Measurements from ENCODE around the gene CLASRP. TPM values are rescaled to one million over a fixed set of nuclear protein-coding genes. Genes with fewer than 3 reads are reported as not detected.
A peak's percentile ranks its signal among the peaks of the same experiment; 100 is the strongest.

The CLASRP gene
- total RNA-seq, 1 experiment from 2014 or later: 79.9 TPM

- Histone ChIP-seq H4K20me1 (ENCODE audit: insufficient read depth) (no peaks in the 10 kb centered on the region), H3K36me3 (ENCODE audit: control insufficient read depth in 1 of 2, insufficient read depth in 2 of 2, low read length in 2 of 2) (peaks cover 0 to 14% of the 10 kb centered on the region in 2 experiments; a peak in 2 of 4 replicates), H3K9me3 (ENCODE audit: control insufficient read depth in 1 of 2, insufficient read depth in 1 of 2, low read depth in 1 of 2, low read length in 2 of 2) (no peaks in the 10 kb centered on the region), H2AFZ (ENCODE audit: low read depth, low read length, poor library complexity, severe bottlenecking) (no peak overlapping the region), H3K4me2 (ENCODE audit: low read length) (peak overlapping the region; percentile 96), H3K79me2 (ENCODE audit: insufficient read depth, low read length) (peaks cover 64% of the 10 kb centered on the region), H3K4me3 (replicated peaks in 1 of 2; ENCODE audit: low read depth in 1 of 2, low read length in 2 of 2) (no peak overlapping the region), H3K4me1 (ENCODE audit: control insufficient read depth in 1 of 2, insufficient read depth in 2 of 2, low read length in 2 of 2) (peaks cover 13 to 39% of the 10 kb centered on the region in 2 experiments; a peak in 3 of 4 replicates), H3K27me3 (ENCODE audit: insufficient read depth, low read length) (no peaks in the 10 kb centered on the region), H3K9ac (ENCODE audit: low read length) (peak overlapping the region; percentile 29; the same call in 1 of the 2 replicates), H3K27ac (ENCODE audit: low read depth, low read length) (peak overlapping the region; percentile 84), H3K9me2 (ENCODE audit: insufficient read depth) (no peaks in the 10 kb centered on the region)
- no peak for TF ChIP-seq FOSL1 (IDR thresholded peaks at IDR 0.05; ENCODE audit: low read depth)
- no peak for TF ChIP-seq POLR2AphosphoS5 (IDR thresholded peaks at IDR 0.05; ENCODE audit: low read depth, low read length)
- no peak for TF ChIP-seq MAX (IDR thresholded peaks at IDR 0.05)
- TF ChIP-seq REST (IDR thresholded peaks at IDR 0.05; ENCODE audit: low read depth): no peak
- intact Hi-C loops (cut with micrococcal nuclease): loop anchor here (10.0 kb wide), 2 partner anchors 84 to 684 kb away; partner anchors contain the start of genes BLOC1S3 and TRAPPC6A
- ATAC-seq (no peak), DNase-seq (ENCODE audit: low read depth, low spot score) (no peak)
- ChIA-PET CTCF (interaction anchor here (1.4 to 1.7 kb wide), 2 partner anchors 11 to 88 kb away, joined by 4 read pairs; partner anchors contain the start of genes BLOC1S3 and TRAPPC6A), POLR2A (no interaction called here), RAD21 (ENCODE audit: low non-redundant PET in 1 of 2, low total read pairs in 2 of 2, uncharacterized antibody in 2 of 2, unreplicated experiment in 2 of 2) (no interaction called here)
- no TSS peak for BruUV-seq (replicated peaks)
These were observed 51.8 kb downstream of the CLASRP start for GRCh38 chr19:45090606-45091005.

All from HCT116 (cell line).